ENCODE data around the gene LCP2. TPM values are rescaled to one million over a fixed set of nuclear protein-coding genes. Genes with fewer than 3 reads are reported as not detected.

LCP2 gene
- total RNA-seq, 1 experiment from 2014 or later, result not detected

GRCh38 chr5:170248172-170248930 lies 49.2 kb downstream of the LCP2 start:
- Histone ChIP-seq H3K4me1 (ENCODE audit: insufficient read depth, low read length) (peaks cover 3% of the 10 kb centered on the region; the same call in 1 of the 2 replicates), H3K79me1 (ENCODE audit: insufficient read depth, low read depth, low read length, poor library complexity, severe bottlenecking) (no peaks in the 10 kb centered on the region), H2BK15ac (ENCODE audit: low read depth, low read length) (no peak overlapping the region), H3K79me2 (ENCODE audit: insufficient read depth, low read length) (no peaks in the 10 kb centered on the region), H4K5ac (ENCODE audit: insufficient read length, low read depth, low read length) (no peak overlapping the region), H3K27me3 (ENCODE audit: insufficient read depth, low read length) (no peaks in the 10 kb centered on the region), H2BK5ac (ENCODE audit: insufficient read length, low read length) (no peak overlapping the region), H2AFZ (ENCODE audit: low read length) (no peak overlapping the region), H3K27ac (ENCODE audit: insufficient read length, low read depth, low read length) (no peak overlapping the region), H3K23ac (ENCODE audit: insufficient read length, low read depth, low read length) (no peak overlapping the region), H2AK5ac (ENCODE audit: insufficient read length, low read length) (no peak overlapping the region), H4K20me1 (ENCODE audit: control insufficient read depth, insufficient read depth, insufficient read length) (no peaks in the 10 kb centered on the region), H3K14ac (ENCODE audit: insufficient read depth, low read length) (no peak overlapping the region), H4K91ac (ENCODE audit: insufficient read length, low read depth, low read length) (no peak overlapping the region), H2BK120ac (ENCODE audit: low read depth, low read length, poor library complexity, severe bottlenecking) (no peak overlapping the region), H3K4ac (ENCODE audit: low read depth, low read length) (no peak overlapping the region), H4K8ac (replicated peaks; ENCODE audit: insufficient read length, low read depth, low read length) (no peak overlapping the region), H2BK20ac (ENCODE audit: low read depth, low read length, poor library complexity, severe bottlenecking) (no peak overlapping the region), H2BK12ac (ENCODE audit: insufficient read length, low read depth, low read length) (no peak overlapping the region), H3K18ac (ENCODE audit: insufficient read length, low read depth, low read length) (no peak overlapping the region), H3K23me2 (ENCODE audit: insufficient read length, low read depth, low read length, poor library complexity, severe bottlenecking) (no peaks in the 10 kb centered on the region), H3K4me2 (ENCODE audit: insufficient read depth, insufficient read length, low read length) (no peak overlapping the region), H3T11ph (ENCODE audit: low read length) (no peak overlapping the region), H3K56ac (ENCODE audit: insufficient read length, low read depth, low read length) (no peak overlapping the region), H3K9me3 (ENCODE audit: control insufficient read depth, low read depth, low read length) (no peaks in the 10 kb centered on the region), H3K9ac (ENCODE audit: extremely low read depth, insufficient read length, low read length) (no peak overlapping the region)
- H3K4me1 Mint-ChIP-seq, result peaks cover 55 to 56% of the 10 kb centered on the region in 2 experiments
- no CpG with 5 or more reads among the region's 6 CpGs for WGBS (ENCODE audit: extremely low coverage, insufficient read length, low lambda C conversion rate)
- peaks cover 2% of the 10 kb centered on the region; the same call in 1 of the 2 replicates for H3K27me3 Mint-ChIP-seq (ENCODE audit: low read depth)
- TF ChIP-seq, protein P1, sequence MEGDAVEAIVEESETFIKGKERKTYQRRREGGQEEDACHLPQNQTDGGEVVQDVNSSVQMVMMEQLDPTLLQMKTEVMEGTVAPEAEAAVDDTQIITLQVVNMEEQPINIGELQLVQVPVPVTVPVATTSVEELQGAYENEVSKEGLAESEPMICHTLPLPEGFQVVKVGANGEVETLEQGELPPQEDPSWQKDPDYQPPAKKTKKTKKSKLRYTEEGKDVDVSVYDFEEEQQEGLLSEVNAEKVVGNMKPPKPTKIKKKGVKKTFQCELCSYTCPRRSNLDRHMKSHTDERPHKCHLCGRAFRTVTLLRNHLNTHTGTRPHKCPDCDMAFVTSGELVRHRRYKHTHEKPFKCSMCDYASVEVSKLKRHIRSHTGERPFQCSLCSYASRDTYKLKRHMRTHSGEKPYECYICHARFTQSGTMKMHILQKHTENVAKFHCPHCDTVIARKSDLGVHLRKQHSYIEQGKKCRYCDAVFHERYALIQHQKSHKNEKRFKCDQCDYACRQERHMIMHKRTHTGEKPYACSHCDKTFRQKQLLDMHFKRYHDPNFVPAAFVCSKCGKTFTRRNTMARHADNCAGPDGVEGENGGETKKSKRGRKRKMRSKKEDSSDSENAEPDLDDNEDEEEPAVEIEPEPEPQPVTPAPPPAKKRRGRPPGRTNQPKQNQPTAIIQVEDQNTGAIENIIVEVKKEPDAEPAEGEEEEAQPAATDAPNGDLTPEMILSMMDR (conservative IDR thresholded peaks at IDR 0.05), result no peak
- H3K36me3 Mint-ChIP-seq (ENCODE audit: insufficient read depth in 1 of 3, low read depth in 3 of 3), result peaks cover 0 to 12% (median 4%) of the 10 kb centered on the region in 3 experiments; a peak in 4 of 7 replicates
- peak overlapping the region in 1 of 3 experiments; percentile 73; a peak in 1 of 7 replicates for H3K27ac Mint-ChIP-seq
- no peak overlapping the region for H3K4me3 Mint-ChIP-seq
- H3K9me3 Mint-ChIP-seq, result peaks cover 0 to 7% of the 10 kb centered on the region in 2 experiments; a peak in 2 of 5 replicates
- DNase-seq, result no peak

Measured in H9 (cell line).